ENCODE data around the gene APEH.

The APEH gene

DNA sequence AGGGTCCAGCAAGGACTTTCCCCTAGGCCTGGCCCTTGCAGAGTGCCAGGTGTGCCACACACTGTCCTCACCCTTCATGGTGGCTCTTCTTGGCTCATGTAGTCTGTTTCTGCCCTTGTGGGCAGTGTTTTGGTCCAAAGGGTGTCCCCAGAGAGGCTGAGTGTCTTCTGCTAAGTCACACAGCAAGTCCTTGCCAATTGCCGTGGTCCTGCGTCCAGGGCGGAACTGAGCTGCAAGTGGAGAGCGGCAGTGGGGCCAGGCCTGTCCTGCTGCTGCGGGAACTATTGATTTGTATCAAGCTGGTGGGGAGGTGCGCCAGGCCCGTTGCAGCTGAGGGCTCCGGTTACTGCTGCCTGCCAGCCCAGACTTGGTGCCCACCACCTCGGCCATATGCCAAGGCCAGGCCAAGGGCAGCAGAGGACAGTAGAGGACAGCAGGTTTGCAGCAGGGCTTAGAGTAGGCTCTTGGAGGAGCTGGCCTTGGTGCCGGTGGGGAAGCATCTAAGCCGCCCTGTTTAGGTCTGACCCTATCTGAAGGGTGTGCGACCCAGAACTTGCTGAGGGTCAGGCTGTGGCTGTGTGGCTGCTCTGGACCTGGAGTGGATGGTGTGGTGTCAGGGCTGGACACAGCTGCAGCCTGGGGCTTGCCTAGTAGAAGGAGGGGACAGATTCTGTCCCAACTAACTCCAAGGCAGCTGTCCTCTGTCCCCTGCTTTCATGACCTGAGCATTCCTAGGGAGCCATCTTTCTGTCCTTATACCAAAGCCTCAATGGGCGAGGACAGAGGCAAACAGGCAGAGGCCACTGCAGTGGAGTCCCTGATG lies 40.8 kb downstream of the APEH start:
- no peak for TF ChIP-seq CTCF (IDR thresholded peaks at IDR 0.05; ENCODE audit: low read depth, low read length)
- H3K4me3 ChIP-seq (ENCODE audit: low read depth, low read length), result no peak overlapping the region

- no peak for TF ChIP-seq CTCF (IDR thresholded peaks at IDR 0.05; ENCODE audit: low read depth, low read length)
- H3K4me3 ChIP-seq (ENCODE audit: low read depth, low read length), result no peak overlapping the region
Measured at GRCh38 chr3:49715611-49716121, 41.5 kb downstream of the APEH start.

- no peak for TF ChIP-seq CTCF (IDR thresholded peaks at IDR 0.05; ENCODE audit: low read depth, low read length)
- no peak overlapping the region for H3K4me3 ChIP-seq (ENCODE audit: low read depth, low read length)
Measured at GRCh38 chr3:49716169-49716568, 42.0 kb downstream of the APEH start.

GRCh38 chr3:49716691-49717210 lies 42.6 kb downstream of the APEH start:
- TF ChIP-seq CTCF (IDR thresholded peaks at IDR 0.05; ENCODE audit: low read depth, low read length), result no peak
- H3K4me3 ChIP-seq (ENCODE audit: low read depth, low read length), result no peak overlapping the region

DNA sequence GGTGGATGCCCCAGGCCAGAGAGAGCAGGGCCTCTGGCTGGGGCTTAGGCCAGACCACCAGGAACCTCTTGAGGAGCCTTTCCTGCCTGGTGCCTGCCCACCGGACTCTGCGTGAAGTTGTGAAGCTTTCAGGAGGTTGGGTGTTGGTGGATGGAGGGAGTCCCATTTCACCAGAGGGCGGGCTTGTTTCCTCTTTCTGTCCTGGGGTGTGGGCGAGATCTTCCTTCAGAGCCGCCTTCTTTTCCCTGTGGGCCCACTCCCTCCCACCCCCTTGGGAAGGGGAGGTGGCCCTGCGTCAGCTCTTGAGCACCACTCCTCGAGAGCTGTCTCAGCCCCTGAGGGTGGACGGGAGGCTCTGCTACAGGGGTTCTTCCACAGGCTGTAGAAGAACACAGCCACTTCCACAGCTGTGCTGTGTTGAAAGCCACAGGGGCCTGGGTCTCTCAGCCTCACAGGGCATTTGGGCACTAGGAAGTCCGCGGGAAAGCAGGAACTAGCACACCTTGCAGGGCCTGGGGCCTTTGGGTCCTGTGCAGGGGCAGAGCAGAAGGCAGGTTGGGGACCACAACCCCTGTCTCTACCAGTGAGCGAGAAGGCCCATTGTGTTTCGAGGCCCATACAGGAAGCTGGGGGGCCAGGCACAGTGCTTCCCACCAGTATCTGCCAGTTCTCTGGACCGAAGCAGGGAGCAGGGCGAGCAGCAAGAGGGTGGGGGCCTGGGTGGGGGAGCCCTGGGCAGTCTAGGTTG lies 43.2 kb downstream of the APEH start:
- no peak overlapping the region for H3K4me3 ChIP-seq (ENCODE audit: low read depth, low read length)
- TF ChIP-seq CTCF (IDR thresholded peaks at IDR 0.05; ENCODE audit: low read depth, low read length), result no peak

DNA sequence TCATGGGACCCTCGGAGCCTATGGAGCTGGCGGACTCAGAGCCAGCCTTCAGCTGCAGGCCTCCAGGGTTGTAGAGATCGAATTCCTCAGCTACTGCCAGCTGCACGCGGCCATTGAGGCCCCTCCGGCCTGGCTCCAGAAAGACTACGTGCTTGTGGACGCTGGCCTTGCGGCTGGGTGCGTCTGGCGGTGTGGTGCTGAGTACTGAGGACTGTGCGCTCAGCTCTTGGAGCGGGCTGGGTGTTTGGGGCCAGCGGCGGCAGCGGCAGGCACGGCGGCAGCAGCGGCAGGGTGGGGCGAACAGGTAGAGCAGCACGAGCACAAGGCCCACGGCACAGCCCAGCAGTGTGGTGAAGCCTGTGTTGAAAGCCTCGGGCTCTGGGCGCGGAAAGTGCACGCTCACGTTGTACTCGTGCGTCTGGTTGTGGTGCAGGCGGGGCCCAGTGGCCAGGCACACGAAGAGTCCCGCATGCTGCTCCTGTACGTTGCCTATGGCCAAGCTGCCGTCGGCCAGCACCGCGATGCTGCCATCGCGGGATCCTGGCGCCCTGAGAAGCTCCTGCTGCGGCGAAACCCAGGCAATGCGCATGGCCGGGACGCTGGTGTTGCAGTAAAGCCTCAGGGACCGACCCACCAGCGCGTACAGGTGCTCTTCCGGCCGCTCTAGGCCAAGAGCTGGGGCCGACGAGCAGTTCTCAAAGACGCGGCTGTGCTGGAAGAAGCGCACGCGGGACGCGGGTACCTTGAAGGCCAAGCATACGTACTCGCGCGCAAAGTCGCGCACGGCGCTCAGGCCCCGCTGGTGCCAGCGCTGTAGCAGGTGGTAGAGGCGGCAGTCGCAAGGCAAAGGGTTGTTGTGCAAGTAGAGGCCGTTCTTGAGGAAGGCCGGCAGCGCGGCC lies 44.1 kb downstream of the APEH start:
- H3K4me3 ChIP-seq (ENCODE audit: low read depth, low read length), result no peak overlapping the region

More for the DNA sequence above, 44.1 kb downstream of the APEH start:
- no peak for TF ChIP-seq CTCF (IDR thresholded peaks at IDR 0.05; ENCODE audit: low read depth, low read length)
